K562 (cell line): ENCODE data around the gene CYB5R2. TPM values are rescaled to one million over a fixed set of nuclear protein-coding genes. Genes with fewer than 3 reads are reported as not detected.

Experiments
- BCOR ChIP-seq: fragments of 450-650 bp; IDR thresholded peaks from 2 replicates; pipeline ENCODE4 v1.6.1; 2016
- BHLHE40 ChIP-seq: IDR thresholded peaks from 2 replicates; pipeline ENCODE4 v1.6.1; 2011; ENCODE audit warnings: low read length, improper control_type of control experiment
- CC2D1A ChIP-seq: fragments of 450-650 bp; IDR thresholded peaks from 2 replicates; pipeline ENCODE4 v1.6.1; 2017; ENCODE audit warnings: mild to moderate bottlenecking
- FOXA1 ChIP-seq: fragments of 450-650 bp; IDR thresholded peaks from 2 replicates; pipeline ENCODE4 v1.6.1; 2016; ENCODE audit warnings: mild to moderate bottlenecking, borderline replicate concordance
- IRF1 ChIP-seq: sonication (generic); formaldehyde crosslinking; IDR thresholded peaks from 2 replicates; pipeline ENCODE4 v1.8.0; 2022; ENCODE audit warnings: missing genetic modification reagents, mild to moderate bottlenecking, borderline replicate concordance
- MBD1 ChIP-seq: fragments of 250-450 bp; sonication (Bioruptor Pico); IDR thresholded peaks from 2 replicates; pipeline ENCODE4 v1.8.0; 2022; ENCODE audit warnings: inconsistent platforms
- NR2C1 ChIP-seq, 2 experiments: fragments of 450-650 bp; IDR thresholded peaks; 2 replicates each; pipeline ENCODE4 v1.6.1; 2017; ENCODE audit warnings: mild to moderate bottlenecking in 2 of 2, antibody characterized with exemption in 1 of 2, inconsistent platforms in 1 of 2, missing compliant biosample characterization in 1 of 2, missing genetic modification characterization in 1 of 2
- POLR2H ChIP-seq: IDR thresholded peaks from 2 replicates; pipeline ENCODE4 v1.6.1; 2016; ENCODE audit warnings: missing genetic modification characterization, low read depth, mild to moderate bottlenecking, control low read depth, missing compliant biosample characterization, moderate library complexity
- SPI1 ChIP-seq: IDR thresholded peaks from 2 replicates; pipeline ENCODE4 v1.6.1; 2011; ENCODE audit warnings: low read depth, low read length, control low read depth, borderline replicate concordance
- ZBTB40 ChIP-seq, 2 experiments: fragments of 450-650 bp in 1 of 2; sonication (generic) in 1 of 2; formaldehyde crosslinking in 1 of 2; IDR thresholded peaks; 2 replicates each; pipeline versions ENCODE4 v1.7.1 to v1.9.0; 2016 to 2022; ENCODE audit warnings: inconsistent platforms in 1 of 2, mild to moderate bottlenecking in 1 of 2, missing genetic modification reagents in 1 of 2
- ZFP36 ChIP-seq: fragments of 150-350 bp; IDR thresholded peaks from 2 replicates; pipeline ENCODE4 v1.6.1; 2018; ENCODE audit warnings: low read length, low read depth; ENCODE audit not compliant: partially characterized antibody
- ZNF518B ChIP-seq: fragments of 250-450 bp; sonication (Bioruptor Pico); IDR thresholded peaks from 2 replicates; pipeline ENCODE4 v1.5.0; 2021; ENCODE audit warnings: mild to moderate bottlenecking, moderate library complexity
- ZNF586 ChIP-seq: fragments of 450-650 bp; formaldehyde crosslinking; conservative IDR thresholded peaks from 2 replicates; pipeline ENCODE4 v1.4.0; 2020; ENCODE audit warnings: mild to moderate bottlenecking, moderate library complexity
- polyA plus RNA-seq, 8 experiments: library from polyadenylated mRNA; depleted of rRNA in 4 of 8; stranded (reverse) in 5 of 8; unstranded in 3 of 8; fragments of >200 nt; fragmentation: Nextera tagmentation in 2 of 8; fragmentation: Illumina TruSeq in 1 of 8; extraction: Ambion mirVana in 2 of 8; extraction: Trizol in 1 of 8; gene quantifications; 2 replicates each; pipeline versions ENCODE4 v1.2.1 to v1.2.3, GENCODE V29; 2011 to 2014; ENCODE audit warnings: inconsistent platforms in 1 of 8, missing spikeins in 1 of 8
- total RNA-seq, 7 experiments: library from RNA; depleted of rRNA in 6 of 7; stranded (reverse); fragments of >200 nt in 6 of 7; fragmentation: Illumina TruSeq in 2 of 7; extraction: Trizol in 2 of 7; gene quantifications; 2 replicates each; pipeline versions ENCODE4 v1.2.1 to v1.2.3, GENCODE V29; 2011 to 2021; ENCODE audit warnings: low replicate concordance in 1 of 7

The CYB5R2 gene
- total and polyA plus RNA-seq, 9 of the 15 experiments (the other 6 are each of a cell fraction or from before 2014, with no cell fraction given) = 8.2 to 28.7 (median 13.6) TPM

GRCh38 chr11:7651140-7651551 lies 22.2 kb downstream of the CYB5R2 start (continued):
- TF ChIP-seq ZNF586 (no peak), POLR2H (tag) (no peak), MBD1 (CRISPR knock-in tag) (no peak), BHLHE40 (no peak), NR2C1 (IDR thresholded peaks at IDR 0.05) (no peak), NR2C1 (tag; IDR thresholded peaks at IDR 0.05) (no peak), ZNF518B (no peak), ZBTB40 (IDR thresholded peaks at IDR 0.05) (no peak), ZBTB40 (CRISPR knock-in tag; IDR thresholded peaks at IDR 0.05) (no peak), SPI1 (peak; percentile 98), IRF1 (CRISPR knock-in tag) (no peak), ZFP36 (no peak), BCOR (no peak), FOXA1 (no peak), CC2D1A (no peak)
